22Rv1 (cell line): ENCODE measurements around the gene POU5F1.

ENCODE experiments used
- ZFX ChIP-seq: fragments of 450-650 bp; IDR thresholded peaks from 2 replicates; pipeline ENCODE4 v1.6.1; 2017; ENCODE audit warnings: antibody characterized with exemption, borderline replicate concordance
- TF ChIP-seq, protein P1 (sequence below): fragments of 450-650 bp; IDR thresholded peaks from 2 replicates; pipeline ENCODE4 v1.5.1; 2017; ENCODE audit warnings: mild to moderate bottlenecking

DNA sequence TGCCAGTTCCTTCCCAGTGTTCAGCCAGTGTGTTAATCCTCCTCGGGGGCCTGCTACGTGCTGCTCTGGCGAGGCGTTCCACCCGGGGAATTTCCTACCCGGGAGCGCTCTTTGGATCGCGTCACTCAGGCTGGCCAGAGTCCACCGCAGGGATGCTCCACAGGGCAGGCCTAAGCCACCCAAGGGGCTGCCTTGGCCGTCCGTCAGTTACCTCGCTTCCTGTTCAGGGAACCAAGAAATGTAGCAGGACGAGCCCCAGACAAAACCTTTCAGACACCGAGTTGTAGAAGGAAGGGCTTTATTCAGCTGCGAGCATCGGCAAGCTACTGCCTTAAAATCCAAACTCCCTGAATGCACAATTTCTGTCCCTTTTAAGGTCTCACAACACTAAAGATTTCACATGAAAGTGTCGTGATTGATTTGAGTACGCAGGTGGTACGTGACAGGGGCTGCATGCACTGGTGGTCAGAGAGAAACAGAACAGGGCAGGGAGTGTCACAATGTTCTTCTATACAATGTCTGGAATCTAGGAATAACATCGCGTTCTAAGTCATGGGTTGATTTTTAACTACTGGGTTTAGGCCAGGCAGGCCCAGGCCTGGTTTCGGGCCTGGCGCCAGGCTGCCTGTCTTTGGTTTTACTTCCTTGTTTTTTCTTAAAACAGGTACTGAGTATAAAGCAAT is 15.7 kb upstream of the POU5F1 start:
- TF ChIP-seq, protein P1, sequence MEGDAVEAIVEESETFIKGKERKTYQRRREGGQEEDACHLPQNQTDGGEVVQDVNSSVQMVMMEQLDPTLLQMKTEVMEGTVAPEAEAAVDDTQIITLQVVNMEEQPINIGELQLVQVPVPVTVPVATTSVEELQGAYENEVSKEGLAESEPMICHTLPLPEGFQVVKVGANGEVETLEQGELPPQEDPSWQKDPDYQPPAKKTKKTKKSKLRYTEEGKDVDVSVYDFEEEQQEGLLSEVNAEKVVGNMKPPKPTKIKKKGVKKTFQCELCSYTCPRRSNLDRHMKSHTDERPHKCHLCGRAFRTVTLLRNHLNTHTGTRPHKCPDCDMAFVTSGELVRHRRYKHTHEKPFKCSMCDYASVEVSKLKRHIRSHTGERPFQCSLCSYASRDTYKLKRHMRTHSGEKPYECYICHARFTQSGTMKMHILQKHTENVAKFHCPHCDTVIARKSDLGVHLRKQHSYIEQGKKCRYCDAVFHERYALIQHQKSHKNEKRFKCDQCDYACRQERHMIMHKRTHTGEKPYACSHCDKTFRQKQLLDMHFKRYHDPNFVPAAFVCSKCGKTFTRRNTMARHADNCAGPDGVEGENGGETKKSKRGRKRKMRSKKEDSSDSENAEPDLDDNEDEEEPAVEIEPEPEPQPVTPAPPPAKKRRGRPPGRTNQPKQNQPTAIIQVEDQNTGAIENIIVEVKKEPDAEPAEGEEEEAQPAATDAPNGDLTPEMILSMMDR: no peak
- no peak for TF ChIP-seq ZFX
